Right atrium auricular region (tissue), 2 donors: Measurements from ENCODE around the gene ADPRS. TPM values are rescaled to one million over a fixed set of nuclear protein-coding genes. Genes with fewer than 3 reads are reported as not detected.

ENCODE experiments used
- DNase-seq: peaks from one replicate; pipeline ENCODE4 v3.0.0-alpha.2; 2019; ENCODE audit warnings: low spot score
- H3K27ac ChIP-seq, 2 donors: fragments of 200-600 bp; sonication (generic); 1 replicate in 1 of 2; 2 replicates in 1 of 2; pipeline ENCODE4 v1.5.1; 2016 to 2019
- H3K27me3 ChIP-seq, 2 donors: fragments of 200-600 bp; sonication (generic); one replicate each; pipeline versions ENCODE4 v1.5.1 to v1.6.0; 2017 to 2019
- H3K36me3 ChIP-seq: fragments of 200-600 bp; sonication (generic); one replicate; pipeline ENCODE4 v1.5.1; 2016
- H3K4me1 ChIP-seq, 2 donors: fragments of 200-600 bp; sonication (generic); one replicate each; pipeline versions ENCODE4 v1.5.1 to v1.6.0; 2017 to 2019
- H3K4me3 ChIP-seq, 2 donors: fragments of 200-600 bp; sonication (generic); 1 replicate in 1 of 2; 2 replicates in 1 of 2; pipeline ENCODE4 v1.5.1; 2017 to 2019; ENCODE audit warnings: mild to moderate bottlenecking in 1 of 2, moderate library complexity in 1 of 2
- H3K9me3 ChIP-seq, 2 donors: fragments of 200-600 bp; sonication (generic); one replicate each; pipeline ENCODE4 v1.5.1; 2019
- CTCF ChIP-seq, 2 donors: fragments of 200-600 bp; sonication (generic); IDR thresholded peaks; one replicate each; pipeline ENCODE4 v1.5.1; 2019; ENCODE audit warnings: antibody characterized with exemption in 2 of 2
- total RNA-seq, 2 donors: library from RNA; depleted of rRNA; stranded (reverse); fragments of >200 nt; gene quantifications; one replicate each; pipeline ENCODE4 v1.1.0, GENCODE V29; 2016

Gene ADPRS
- total RNA-seq, 2 donors from 2014 or later: 24.3 to 25.6 TPM

- Histone ChIP-seq H3K27ac (no peak overlapping the region), H3K4me3 (no peak overlapping the region), H3K9me3 (no peaks in the 10 kb centered on the region), H3K36me3 (no peaks in the 10 kb centered on the region), H3K4me1 (no peaks in the 10 kb centered on the region), H3K27me3 (no peaks in the 10 kb centered on the region)
- no peak for TF ChIP-seq CTCF (IDR thresholded peaks at IDR 0.05)
- DNase-seq: no peak
Measured at GRCh38 chr1:36062315-36062714, 26.4 kb upstream of the ADPRS start.

- Histone ChIP-seq H3K4me1 (no peaks in the 10 kb centered on the region), H3K4me3 (no peak overlapping the region), H3K36me3 (no peaks in the 10 kb centered on the region), H3K9me3 (no peaks in the 10 kb centered on the region), H3K27me3 (no peaks in the 10 kb centered on the region), H3K27ac (no peak overlapping the region)
- no peak for TF ChIP-seq CTCF (IDR thresholded peaks at IDR 0.05)
- DNase-seq: no peak
Measured at GRCh38 chr1:36067871-36068270, 20.8 kb upstream of the ADPRS start.

- no peaks in the 10 kb centered on the region for H3K27me3 ChIP-seq
- no peaks in the 10 kb centered on the region for H3K4me1 ChIP-seq
- no peak overlapping the region for H3K27ac ChIP-seq
- H3K9me3 ChIP-seq: no peaks in the 10 kb centered on the region
- no peaks in the 10 kb centered on the region for H3K36me3 ChIP-seq
- no peak for DNase-seq
- no peak for TF ChIP-seq CTCF (IDR thresholded peaks at IDR 0.05)
- H3K4me3 ChIP-seq: no peak overlapping the region
Measured at GRCh38 chr1:36068866-36069265, 19.8 kb upstream of the ADPRS start.

- Histone ChIP-seq H3K4me3 (no peak overlapping the region), H3K36me3 (no peaks in the 10 kb centered on the region), H3K27ac (no peak overlapping the region), H3K4me1 (no peaks in the 10 kb centered on the region), H3K27me3 (no peaks in the 10 kb centered on the region), H3K9me3 (no peaks in the 10 kb centered on the region)
- no peak for DNase-seq
- TF ChIP-seq CTCF (IDR thresholded peaks at IDR 0.05): no peak
Measured at GRCh38 chr1:36070349-36070748, 18.3 kb upstream of the ADPRS start.

GRCh38 chr1:36076979-36077573 lies 11.6 kb upstream of the ADPRS start:
- H3K27me3 ChIP-seq: no peaks in the 10 kb centered on the region
- H3K4me3 ChIP-seq: no peak overlapping the region
- no peak overlapping the region for H3K27ac ChIP-seq
- TF ChIP-seq CTCF (IDR thresholded peaks at IDR 0.05): no peak
- no peaks in the 10 kb centered on the region for H3K36me3 ChIP-seq
- no peak for DNase-seq
- H3K4me1 ChIP-seq: no peaks in the 10 kb centered on the region
- H3K9me3 ChIP-seq: no peaks in the 10 kb centered on the region

- H3K4me3 ChIP-seq: no peak overlapping the region
- no peak for TF ChIP-seq CTCF (IDR thresholded peaks at IDR 0.05)
- no peaks in the 10 kb centered on the region for H3K36me3 ChIP-seq
- no peaks in the 10 kb centered on the region for H3K27me3 ChIP-seq
- H3K27ac ChIP-seq: no peak overlapping the region
- no peak for DNase-seq
- H3K4me1 ChIP-seq: peaks cover 0 to 14% of the 10 kb centered on the region in 2 donors
- no peaks in the 10 kb centered on the region for H3K9me3 ChIP-seq
Measured at GRCh38 chr1:36080236-36080635, 8.5 kb upstream of the ADPRS start.
